H1 (cell line): ENCODE measurements around the gene SNX6. TPM values are rescaled to one million over a fixed set of nuclear protein-coding genes. Genes with fewer than 3 reads are reported as not detected.

ENCODE experiments used
- CTCF ChIA-PET: fragments of 300-600 bp; sonication (Branson Sonifier 250); formaldehyde crosslinking; loops from one replicate; lab custom pipeline; 2021; ENCODE audit not compliant: partially characterized antibody; lab: Charles Lee
- POLR2A ChIA-PET: fragments of 300-600 bp; sonication (Branson Sonifier 250); formaldehyde crosslinking; loops from one replicate; lab custom pipeline; 2021; ENCODE audit warnings: inconsistent platforms; ENCODE audit not compliant: partially characterized antibody; lab: Charles Lee
- DNase-seq, 2 experiments: peaks; one replicate each; pipeline versions ENCODE4 v3.0.0 to v3.0.0-alpha.2; 2010 to 2022; ENCODE audit warnings: low spot score in 2 of 2, low read depth in 1 of 2, mixed read lengths in 1 of 2
- FAIRE-seq: peaks from 2 replicates; lab custom pipeline; 2011; peaks lifted over from hg19 to GRCh38; lab: Jason Lieb, UNC
- H2AFZ ChIP-seq: 2 replicates; pipeline ENCODE4 v1.8.1; 2012; ENCODE audit warnings: low read length, inconsistent platforms
- H2AK5ac ChIP-seq: 2 replicates; pipeline ENCODE4 v1.6.1; 2013; ENCODE audit warnings: low read depth, low read length
- H2BK120ac ChIP-seq: replicated peaks from 2 replicates; pipeline ENCODE3; 2013; ENCODE audit warnings: low read depth, low read length, inconsistent platforms
- H2BK12ac ChIP-seq: 2 replicates; pipeline ENCODE4 v1.6.1; 2013; ENCODE audit warnings: low read depth, low read length
- H2BK15ac ChIP-seq: 2 replicates; pipeline ENCODE4 v1.6.1; 2013; ENCODE audit warnings: low read length
- H2BK20ac ChIP-seq: 2 replicates; pipeline ENCODE4 v1.6.1; 2013; ENCODE audit warnings: low read length
- H2BK5ac ChIP-seq: 2 replicates; pipeline ENCODE4 v1.6.1; 2013; ENCODE audit warnings: low read depth, low read length
- H3K14ac ChIP-seq: 2 replicates; pipeline ENCODE4 v1.6.1; 2013; ENCODE audit warnings: inconsistent platforms; ENCODE audit not compliant: insufficient read length
- H3K18ac ChIP-seq: 2 replicates; pipeline ENCODE4 v1.6.1; 2013; ENCODE audit warnings: low read length; ENCODE audit errors: extremely low read depth
- H3K23ac ChIP-seq: 2 replicates; pipeline ENCODE4 v1.6.1; 2013; ENCODE audit warnings: inconsistent platforms; ENCODE audit not compliant: insufficient read length
- H3K23me2 ChIP-seq: 2 replicates; pipeline ENCODE4 v1.6.1; 2013; ENCODE audit warnings: low read depth, low read length
- H3K27ac ChIP-seq: 2 replicates; pipeline ENCODE4 v1.6.1; 2011; ENCODE audit warnings: low read depth, low read length, inconsistent platforms
- H3K27me3 ChIP-seq, 4 experiments: replicated peaks in 1 of 4; 1 replicate in 1 of 4; 2 replicates in 3 of 4; pipeline versions ENCODE4 v1.6.1 to v1.8.1; 2011 to 2013; ENCODE audit warnings: low read length in 3 of 4, mild to moderate bottlenecking in 3 of 4, inconsistent platforms in 2 of 4, mixed read lengths in 2 of 4, moderate library complexity in 1 of 4; ENCODE audit not compliant: control insufficient read depth in 3 of 4, insufficient read depth in 3 of 4; ENCODE audit errors: extremely low read depth in 1 of 4
- H3K36me3 ChIP-seq, 4 experiments: 2 replicates each; pipeline versions ENCODE4 v1.6.1 to v1.8.1; 2011 to 2013; ENCODE audit warnings: mild to moderate bottlenecking in 4 of 4, low read length in 3 of 4, moderate library complexity in 2 of 4, control low read depth in 1 of 4, inconsistent platforms in 1 of 4; ENCODE audit not compliant: insufficient read depth in 4 of 4, control insufficient read depth in 2 of 4
- H3K4ac ChIP-seq: replicated peaks from 2 replicates; pipeline ENCODE3; 2013; ENCODE audit warnings: low read length, low read depth, mixed read lengths, inconsistent platforms; ENCODE audit not compliant: insufficient read length
- H3K4me1 ChIP-seq, 4 experiments: replicated peaks in 1 of 4; 1 replicate in 1 of 4; 2 replicates in 3 of 4; pipeline versions ENCODE4 v1.6.1 to v1.8.1; 2011 to 2013; ENCODE audit warnings: low read length in 3 of 4, inconsistent platforms in 2 of 4, mixed read lengths in 1 of 4; ENCODE audit not compliant: insufficient read depth in 4 of 4, control insufficient read depth in 3 of 4
- H3K4me2 ChIP-seq, 2 experiments: 2 replicates each; pipeline versions ENCODE4 v1.6.1 to v1.8.1; 2011 to 2013; ENCODE audit warnings: low read depth in 2 of 2, low read length in 2 of 2, control low read depth in 1 of 2, inconsistent platforms in 1 of 2, mild to moderate bottlenecking in 1 of 2; ENCODE audit not compliant: insufficient read depth in 1 of 2
- H3K4me3 ChIP-seq, 4 experiments: fragments of 200-600, 300-600 bp in 1 of 4; sonication (generic), shearing (Covaris generic), sonication (Bioruptor Twin) in 1 of 4; 2 replicates each; pipeline versions ENCODE4 v1.5.1 to v1.8.1; 2011 to 2016; ENCODE audit warnings: low read length in 4 of 4, low read depth in 3 of 4, control low read depth in 2 of 4, inconsistent platforms in 2 of 4, mild to moderate bottlenecking in 2 of 4, mixed read lengths in 1 of 4, moderate library complexity in 1 of 4; ENCODE audit not compliant: insufficient read depth in 2 of 4; ENCODE audit errors: extremely low read depth in 1 of 4
- H3K56ac ChIP-seq: replicated peaks from 2 replicates; pipeline ENCODE3; 2013; ENCODE audit warnings: low read depth, mild to moderate bottlenecking, mixed read lengths, low read length, inconsistent platforms; ENCODE audit not compliant: insufficient read length
- H3K79me1 ChIP-seq: 2 replicates; pipeline ENCODE4 v1.6.1; 2013; ENCODE audit warnings: low read depth, low read length, control low read depth
- H3K79me2 ChIP-seq, 2 experiments: 2 replicates each; pipeline versions ENCODE4 v1.6.1 to v1.8.1; 2012 to 2013; ENCODE audit warnings: low read length in 2 of 2, mild to moderate bottlenecking in 2 of 2, inconsistent platforms in 1 of 2; ENCODE audit not compliant: insufficient read depth in 2 of 2, control insufficient read depth in 1 of 2
- H3K9ac ChIP-seq, 4 experiments: replicated peaks in 1 of 4; 1 replicate in 1 of 4; 2 replicates in 3 of 4; pipeline versions ENCODE4 v1.6.1 to v1.8.1; 2011 to 2013; ENCODE audit warnings: low read depth in 3 of 4, low read length in 3 of 4, control low read depth in 2 of 4, mild to moderate bottlenecking in 2 of 4, moderate library complexity in 2 of 4, inconsistent platforms in 1 of 4; ENCODE audit errors: extremely low read depth in 1 of 4
- H3K9me3 ChIP-seq, 2 experiments: 2 replicates each; pipeline versions ENCODE4 v1.6.1 to v1.8.1; 2012 to 2013; ENCODE audit warnings: mild to moderate bottlenecking in 2 of 2, moderate library complexity in 2 of 2, control low read depth in 1 of 2, inconsistent platforms in 1 of 2, low read depth in 1 of 2, low read length in 1 of 2, mixed read lengths in 1 of 2; ENCODE audit not compliant: insufficient read depth in 2 of 2
- H4K20me1 ChIP-seq, 2 experiments: replicated peaks in 1 of 2; 2 replicates each; pipeline versions ENCODE3 to v1.8.1; 2011 to 2013; ENCODE audit warnings: inconsistent platforms in 2 of 2, low read length in 2 of 2, mild to moderate bottlenecking in 1 of 2; ENCODE audit not compliant: insufficient read depth in 2 of 2, control insufficient read depth in 1 of 2
- H4K5ac ChIP-seq: 2 replicates; pipeline ENCODE4 v1.6.1; 2013; ENCODE audit warnings: low read length, low read depth, mixed read lengths, inconsistent platforms; ENCODE audit not compliant: insufficient read length
- H4K8ac ChIP-seq: 2 replicates; pipeline ENCODE4 v1.8.0; 2013; ENCODE audit warnings: mild to moderate bottlenecking, moderate library complexity, low read length, inconsistent platforms; ENCODE audit not compliant: insufficient read depth; ENCODE audit errors: extremely low read depth
- H4K91ac ChIP-seq: replicated peaks from 2 replicates; pipeline ENCODE3; 2013; ENCODE audit warnings: low read length, mixed read lengths, inconsistent platforms; ENCODE audit not compliant: insufficient read length
- GABPA ChIP-seq: IDR thresholded peaks from 2 replicates; pipeline ENCODE4 v1.6.1; 2011; ENCODE audit warnings: mild to moderate bottlenecking, low read length, moderate library complexity, borderline replicate concordance; ENCODE audit not compliant: insufficient read depth
- HDAC2 ChIP-seq, 2 experiments: fragments of 300-600 bp in 1 of 2; sonication (generic) in 1 of 2; IDR thresholded peaks; 2 replicates each; pipeline ENCODE4 v1.6.1; 2011 to 2012; ENCODE audit warnings: low read depth in 2 of 2, low read length in 2 of 2, mild to moderate bottlenecking in 2 of 2, moderate library complexity in 2 of 2, borderline replicate concordance in 1 of 2, inconsistent platforms in 1 of 2
- KDM5A ChIP-seq: fragments of 200-600 bp; IDR thresholded peaks from 2 replicates; pipeline ENCODE4 v1.7.1; 2012; ENCODE audit warnings: mild to moderate bottlenecking, low read length, inconsistent platforms, mixed read lengths
- MAX ChIP-seq: IDR thresholded peaks from 2 replicates; pipeline ENCODE4 v1.6.1; 2012; ENCODE audit warnings: inconsistent platforms
- SP1 ChIP-seq: IDR thresholded peaks from 2 replicates; pipeline ENCODE4 v1.6.1; 2011; ENCODE audit warnings: low read depth, low read length
- WGBS, 2 experiments: shearing (Covaris generic) in 1 of 2; methylation state at CpG; one replicate each; pipeline versions ENCODE4 v1.1.6 to v1.1.7; 2013 to 2015; ENCODE audit warnings: low lambda C conversion rate in 2 of 2, mixed read lengths in 2 of 2, inconsistent platforms in 1 of 2, low coverage in 1 of 2, missing lambda C conversion rate in 1 of 2; ENCODE audit not compliant: insufficient replicate concordance in 2 of 2, insufficient coverage in 1 of 2, insufficient read length in 1 of 2; ENCODE audit errors: extremely low coverage in 1 of 2, missing lambda C conversion rate in 1 of 2; 5-methylcytosine and 5-hydroxymethylcytosine counted together
- polyA plus RNA-seq, 7 experiments: library from polyadenylated mRNA; depleted of rRNA in 3 of 7; stranded (reverse) in 5 of 7; unstranded in 2 of 7; fragments of >200 nt in 5 of 7; fragments of 200-250 nt in 2 of 7; gene quantifications; 1 replicate in 5 of 7; 2 replicates in 1 of 7; 4 replicates in 1 of 7; pipeline versions ENCODE4 v1.2.1 to v1.2.3, GENCODE V29; 2011 to 2013; ENCODE audit warnings: missing spikeins in 2 of 7, mixed read lengths in 2 of 7
- total RNA-seq: library from RNA; stranded (reverse); fragmentation: NEBNext Ultra II Directional; extraction: Animal tissue kit (Norgen Biotek cat#: 25700); gene quantifications from 2 replicates; pipeline ENCODE4 v1.2.1, GENCODE V29; 2021

SNX6 gene
- total and polyA plus RNA-seq, 2 of the 8 experiments (the other 6 are each of a cell fraction or from before 2014, with no cell fraction given): 53.4 to 71.1 TPM

- Histone ChIP-seq H4K20me1 (peaks cover 0 to 4% of the 10 kb centered on the region in 2 experiments), H3K18ac (no peak overlapping the region), H2BK120ac (no peak overlapping the region)
Measured at GRCh38 chr14:34620839-34621238, 9.1 kb downstream of the SNX6 start.

More at GRCh38 chr14:34620839-34621238, 9.1 kb downstream of the SNX6 start:
- DNase-seq (no peak), FAIRE-seq (no peak)
- Histone ChIP-seq H3K56ac (no peak overlapping the region), H2BK20ac (no peak overlapping the region), H2BK15ac (no peak overlapping the region), H3K36me3 (peaks cover 0 to 9% (median 2%) of the 10 kb centered on the region in 4 experiments; a peak in 4 of 8 replicates), H3K79me2 (no peaks in the 10 kb centered on the region; a peak in 1 of 4 replicates), H3K4me2 (no peak overlapping the region), H2BK5ac (no peak overlapping the region), H4K8ac (no peak overlapping the region), H4K5ac (no peak overlapping the region), H3K14ac (no peak overlapping the region), H3K4me3 (no peak overlapping the region), H3K27me3 (no peaks in the 10 kb centered on the region), H2AK5ac (no peak overlapping the region), H3K9me3 (no peaks in the 10 kb centered on the region), H3K23ac (no peak overlapping the region), H2AFZ (no peak overlapping the region), H4K91ac (no peak overlapping the region), H3K27ac (no peak overlapping the region), H3K79me1 (no peaks in the 10 kb centered on the region), H3K9ac (no peak overlapping the region), H2BK12ac (no peak overlapping the region), H3K4ac (no peak overlapping the region), H3K4me1 (no peaks in the 10 kb centered on the region), H3K23me2 (no peaks in the 10 kb centered on the region)
- POLR2A ChIA-PET: interaction anchor here (0.6 kb wide), 2 partner anchors 208 to 505 kb away, joined by 3 read pairs; no protein-coding TSS in a partner anchor
- 70% methylated on average over 3 of the region's 3 CpGs; no CpG with 5 or more reads in 1 of the 2 experiments for WGBS, 2 experiments
- CTCF ChIA-PET: interaction anchor here (0.6 kb wide), 2 partner anchors 67 to 1597 kb away, joined by 5 read pairs; no protein-coding TSS in a partner anchor
- TF ChIP-seq MAX (no peak), HDAC2 (IDR thresholded peaks at IDR 0.05; ENCODE audit: borderline replicate concordance in 1 of 2, low read depth in 2 of 2, low read length in 2 of 2) (no peak), SP1 (no peak), GABPA (no peak), KDM5A (no peak)
